ENCODE results near the gene APOL6.

Gene APOL6

DNA sequence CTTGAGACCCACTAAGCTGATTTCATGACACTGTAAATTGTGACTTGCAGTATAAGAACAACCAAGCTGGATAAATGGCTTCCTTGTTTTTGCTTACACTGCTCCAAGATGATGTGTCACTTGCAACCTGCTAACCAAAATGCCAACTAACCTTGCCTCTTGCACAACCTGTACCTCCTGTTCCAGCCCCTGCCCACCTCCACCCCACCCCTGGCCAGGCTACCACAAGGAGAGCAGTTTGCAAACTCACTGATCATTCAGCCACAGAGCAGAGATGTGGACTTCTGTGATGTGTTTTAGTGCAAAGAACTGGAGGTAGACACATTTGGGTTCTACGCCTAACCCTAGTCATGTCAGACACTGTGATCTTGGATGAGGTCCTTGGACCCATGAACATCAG, 4.3 kb upstream of the APOL6 start:
- Histone ChIP-seq H3K4me3 (ENCODE audit: low read length) (no peak overlapping the region), H2AFZ (ENCODE audit: low read length) (no peak overlapping the region), H3K9ac (ENCODE audit: low read length) (no peak overlapping the region), H3K27me3 (replicated peaks; ENCODE audit: insufficient read depth, low read length) (no peaks in the 10 kb centered on the region), H3K4me2 (ENCODE audit: low read depth, low read length) (no peak overlapping the region), H4K20me1 (ENCODE audit: insufficient read depth, low read length) (no peaks in the 10 kb centered on the region), H3K36me3 (replicated peaks; ENCODE audit: insufficient read depth, low read length) (no peaks in the 10 kb centered on the region), H3K27ac (ENCODE audit: low read length) (no peak overlapping the region), H3K9me2 (replicated peaks; ENCODE audit: insufficient read depth, low read length) (no peaks in the 10 kb centered on the region), H3K9me3 (replicated peaks; ENCODE audit: insufficient read depth, low read length) (no peaks in the 10 kb centered on the region), H3K79me2 (ENCODE audit: low read length) (peaks cover 8% of the 10 kb centered on the region), H3K4me1 (ENCODE audit: low read length) (0 out of 2 replicates have a peak, but pooled peaks cover 3% of the 10 kb centered on the region), H3F3A (ENCODE audit: insufficient read depth, low read length) (peaks cover 13% of the 10 kb centered on the region)
- TF ChIP-seq EZH2phosphoT487 (IDR thresholded peaks at IDR 0.05; ENCODE audit: low read length) (no peak), EZH2 (optimal IDR thresholded peaks at IDR 0.05; ENCODE audit: low read depth, low read length) (no peak), CTCF (IDR thresholded peaks at IDR 0.05; ENCODE audit: low read length) (no peak)
- DNase-seq: no peak

DNA sequence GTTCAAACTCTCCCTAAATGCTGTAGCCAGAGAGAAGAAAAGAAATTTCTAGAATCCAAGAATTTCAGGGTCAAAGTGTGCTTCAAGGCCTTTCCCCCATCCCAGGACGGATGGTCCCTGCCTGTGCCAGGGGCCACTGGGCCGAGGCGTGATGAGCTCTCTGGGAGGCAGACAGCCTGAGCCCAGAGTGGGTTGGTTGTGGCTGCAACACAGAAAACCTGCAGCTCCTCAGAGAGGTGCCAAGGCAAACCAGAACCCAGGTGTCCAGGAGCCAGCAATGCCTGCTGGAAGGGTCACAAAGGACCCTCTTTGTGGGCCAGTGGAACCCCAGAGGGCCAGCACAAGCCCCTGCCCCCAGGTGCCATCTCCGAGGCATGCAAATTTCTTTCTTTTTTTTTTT, 2.6 kb upstream of the APOL6 start:
- Histone ChIP-seq H3K9ac (ENCODE audit: low read length) (no peak overlapping the region), H3K4me2 (ENCODE audit: low read depth, low read length) (no peak overlapping the region), H3K4me1 (ENCODE audit: low read length) (peaks cover 9% of the 10 kb centered on the region; the same call in 1 of the 2 replicates), H3K36me3 (replicated peaks; ENCODE audit: insufficient read depth, low read length) (no peaks in the 10 kb centered on the region), H3K4me3 (ENCODE audit: low read length) (no peak overlapping the region), H3K9me2 (replicated peaks; ENCODE audit: insufficient read depth, low read length) (no peaks in the 10 kb centered on the region), H3K9me3 (replicated peaks; ENCODE audit: insufficient read depth, low read length) (no peaks in the 10 kb centered on the region), H2AFZ (ENCODE audit: low read length) (no peak overlapping the region), H3K27ac (ENCODE audit: low read length) (no peak overlapping the region), H3F3A (ENCODE audit: insufficient read depth, low read length) (peaks cover 15% of the 10 kb centered on the region), H3K79me2 (ENCODE audit: low read length) (peaks cover 24% of the 10 kb centered on the region), H3K27me3 (replicated peaks; ENCODE audit: insufficient read depth, low read length) (no peaks in the 10 kb centered on the region), H4K20me1 (ENCODE audit: insufficient read depth, low read length) (no peaks in the 10 kb centered on the region)
- no peak for DNase-seq
- TF ChIP-seq CTCF (IDR thresholded peaks at IDR 0.05; ENCODE audit: low read length): no peak

GRCh38 chr22:35649026-35649553, 844 bp downstream of the APOL6 start:
- H3K9me3 ChIP-seq (replicated peaks; ENCODE audit: insufficient read depth, low read length): no peaks in the 10 kb centered on the region
- H3K27ac ChIP-seq (ENCODE audit: low read length): peak overlapping the region; percentile 94
- peak overlapping the region; percentile 90 for H3K4me2 ChIP-seq (ENCODE audit: low read depth, low read length)
- H3K79me2 ChIP-seq (ENCODE audit: low read length): peaks cover 39% of the 10 kb centered on the region
- H3K9ac ChIP-seq (ENCODE audit: low read length): peak overlapping the region; percentile 93
- H3F3A ChIP-seq (ENCODE audit: insufficient read depth, low read length): peaks cover 15% of the 10 kb centered on the region
- H3K4me3 ChIP-seq (ENCODE audit: low read length): peak overlapping the region; percentile 94
- H3K36me3 ChIP-seq (replicated peaks; ENCODE audit: insufficient read depth, low read length): peaks cover 4% of the 10 kb centered on the region; the same call in 1 of the 2 replicates
- H4K20me1 ChIP-seq (ENCODE audit: insufficient read depth, low read length): no peaks in the 10 kb centered on the region
- peaks cover 9% of the 10 kb centered on the region; the same call in 1 of the 2 replicates for H3K4me1 ChIP-seq (ENCODE audit: low read length)
- H2AFZ ChIP-seq (ENCODE audit: low read length): peak overlapping the region; percentile 90
- no peaks in the 10 kb centered on the region for H3K27me3 ChIP-seq (replicated peaks; ENCODE audit: insufficient read depth, low read length)
- no peaks in the 10 kb centered on the region for H3K9me2 ChIP-seq (replicated peaks; ENCODE audit: insufficient read depth, low read length)
- no peak for TF ChIP-seq CTCF (IDR thresholded peaks at IDR 0.05; ENCODE audit: low read length)
- TF ChIP-seq EZH2 (optimal IDR thresholded peaks at IDR 0.05; ENCODE audit: low read depth, low read length): no peak
- no peak for TF ChIP-seq EZH2phosphoT487 (IDR thresholded peaks at IDR 0.05; ENCODE audit: low read length)
- no peak for DNase-seq
